Measurements from ENCODE around the gene TNFRSF1B.

Gene TNFRSF1B

DNA sequence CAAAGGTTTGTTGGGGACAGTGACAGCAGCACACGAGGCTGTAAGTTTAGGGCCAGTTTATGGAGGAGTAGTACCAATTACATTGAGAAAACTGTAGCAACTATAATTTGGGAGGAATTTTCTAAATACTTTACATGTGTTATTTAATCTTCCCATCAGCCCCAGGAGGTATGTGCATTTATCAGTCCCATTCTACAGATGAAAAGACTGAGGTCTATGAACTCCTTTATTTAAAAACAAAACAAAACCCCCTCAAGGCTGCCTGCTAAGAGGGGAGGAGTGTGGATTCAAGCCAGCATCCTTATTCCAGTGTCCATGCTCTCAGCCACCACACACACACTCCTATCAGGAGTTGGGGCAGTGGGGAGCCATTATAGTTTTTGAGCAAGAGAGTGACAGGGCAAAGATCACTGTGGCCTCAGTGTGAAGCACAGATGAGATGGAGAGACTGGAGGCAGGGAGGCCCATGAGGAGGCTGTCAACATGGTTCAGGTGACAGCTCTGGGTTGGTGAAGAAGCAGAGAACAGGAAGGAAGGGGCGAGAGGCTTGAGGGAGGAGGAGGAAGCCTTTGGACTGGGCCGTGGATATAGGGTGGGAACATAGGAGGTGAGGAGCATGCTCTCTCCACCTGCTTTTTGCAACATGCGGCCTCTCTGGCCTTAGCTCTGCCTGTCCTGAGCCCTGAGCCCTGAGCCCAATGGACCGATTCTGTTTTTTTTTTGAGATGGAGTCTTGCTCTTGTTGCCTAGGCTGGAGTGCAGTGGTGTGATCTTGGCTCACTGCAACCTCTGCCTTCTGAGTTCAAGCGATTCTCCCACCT lies 9.7 kb downstream of the TNFRSF1B start:
- no peak for DNase-seq (ENCODE audit: low spot score)

DNA sequence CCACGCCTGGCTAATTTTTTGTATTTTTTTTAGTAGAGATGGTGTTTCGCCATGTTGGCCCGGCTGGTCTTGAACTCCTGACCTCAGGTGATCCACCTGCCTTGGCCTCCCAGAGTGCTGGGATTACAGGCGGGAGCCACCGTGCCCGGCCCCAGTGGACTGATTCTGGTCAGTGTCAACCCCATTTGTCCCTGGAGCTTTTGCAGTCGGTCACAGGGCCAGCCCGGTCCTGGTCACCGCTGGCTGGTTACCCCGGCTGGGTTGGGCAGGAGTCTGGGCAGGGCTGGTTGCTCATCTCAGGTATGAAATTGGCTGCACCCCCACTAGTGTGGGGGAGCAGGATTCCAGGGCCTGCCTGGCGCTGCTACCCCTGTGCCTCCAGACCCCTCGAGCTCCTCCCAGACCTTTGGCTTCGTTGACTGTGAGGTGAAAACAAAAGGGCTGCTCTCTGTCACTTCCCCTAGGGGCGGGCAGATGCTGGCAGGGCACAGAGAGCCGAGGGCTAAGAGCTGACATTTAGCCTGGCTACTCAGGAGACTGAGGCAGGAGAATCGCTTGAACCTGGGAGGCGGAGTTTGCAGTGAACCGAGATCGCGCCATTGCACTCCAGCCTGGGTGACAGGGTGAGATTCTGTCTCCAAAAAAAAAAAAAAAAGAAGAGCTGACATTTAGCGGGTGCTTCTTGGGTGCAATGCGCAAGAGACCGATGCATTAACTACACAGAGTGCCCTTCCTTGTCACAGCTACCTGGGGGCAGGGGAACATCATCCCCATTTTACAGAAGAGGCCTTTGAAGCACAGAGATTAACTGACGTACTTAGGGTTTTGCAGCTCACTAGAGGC lies 10.6 kb downstream of the TNFRSF1B start:
- no peak for DNase-seq (ENCODE audit: low spot score)

DNA sequence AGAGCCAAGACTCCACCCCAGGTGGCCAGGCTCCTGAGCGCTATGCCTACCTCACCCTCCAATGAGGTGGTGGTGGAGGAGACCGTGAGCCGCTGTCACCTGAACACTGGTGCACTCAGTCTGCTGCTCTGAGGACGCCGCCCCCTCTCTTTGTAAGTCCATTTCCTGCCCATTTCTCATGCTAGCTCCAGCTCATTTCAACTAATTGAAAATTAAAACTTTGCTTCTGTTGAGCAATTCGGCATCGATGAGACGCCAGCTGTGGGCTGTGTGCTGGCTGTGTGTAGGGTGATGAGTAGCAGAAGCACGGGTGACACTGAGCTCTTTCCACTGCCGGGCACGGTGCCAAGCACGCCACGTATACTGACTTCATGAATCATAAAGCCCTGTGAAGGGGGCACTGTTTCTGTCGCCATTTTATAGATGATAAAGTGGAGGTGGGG lies 11.2 kb downstream of the TNFRSF1B start:
- DNase-seq (ENCODE audit: low spot score): no peak

GRCh38 chr1:12178511-12178910 lies 11.7 kb downstream of the TNFRSF1B start:
- no peak for DNase-seq (ENCODE audit: low spot score)

DNA sequence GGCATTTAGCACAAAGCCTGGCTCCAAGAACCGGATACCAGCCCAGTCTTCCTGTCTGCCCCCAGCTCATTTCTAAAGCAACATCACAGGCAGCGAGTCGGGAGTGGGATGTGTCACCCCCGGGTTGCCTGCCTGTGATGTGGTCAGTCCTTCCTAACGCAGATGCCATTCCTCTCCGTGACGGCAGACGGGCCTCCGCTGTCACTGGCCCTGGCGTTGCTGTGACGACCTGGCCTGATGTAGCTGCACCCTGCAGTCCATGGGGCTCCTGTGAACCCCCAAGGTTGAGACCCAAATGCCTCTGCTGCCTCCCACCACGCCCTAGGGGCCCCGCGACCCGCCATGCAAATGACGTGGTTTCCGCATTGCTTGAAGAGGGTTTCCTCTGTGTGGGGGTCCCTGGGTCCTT lies 12.3 kb downstream of the TNFRSF1B start:
- DNase-seq (ENCODE audit: low spot score): no peak

GRCh38 chr1:12179676-12180075 lies 12.9 kb downstream of the TNFRSF1B start:
- no peak for DNase-seq (ENCODE audit: low spot score)

DNA sequence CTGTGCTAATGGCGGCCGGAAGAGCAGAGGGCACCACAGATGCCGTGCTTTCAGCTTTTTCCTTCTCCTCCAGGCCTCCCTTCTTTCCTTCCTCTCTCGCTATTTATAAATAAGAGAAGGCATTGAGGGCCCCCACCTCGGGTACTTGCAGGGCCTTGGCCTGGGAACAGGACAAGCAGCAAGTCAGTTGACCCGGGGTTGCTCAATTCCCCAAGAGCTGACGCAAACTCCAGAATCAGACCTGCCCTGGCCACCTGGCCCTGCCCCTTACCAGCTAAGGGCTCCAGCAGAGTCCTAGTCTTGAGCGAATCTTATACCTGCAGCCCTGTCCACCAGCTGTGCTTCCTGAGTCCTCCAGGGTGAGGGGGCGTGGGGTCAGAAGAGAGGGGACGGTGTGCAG lies 13.5 kb downstream of the TNFRSF1B start:
- DNase-seq (ENCODE audit: low spot score): no peak

- DNase-seq (ENCODE audit: low spot score): no peak
These were observed 14.1 kb downstream of the TNFRSF1B start for GRCh38 chr1:12180903-12181302.

DNA sequence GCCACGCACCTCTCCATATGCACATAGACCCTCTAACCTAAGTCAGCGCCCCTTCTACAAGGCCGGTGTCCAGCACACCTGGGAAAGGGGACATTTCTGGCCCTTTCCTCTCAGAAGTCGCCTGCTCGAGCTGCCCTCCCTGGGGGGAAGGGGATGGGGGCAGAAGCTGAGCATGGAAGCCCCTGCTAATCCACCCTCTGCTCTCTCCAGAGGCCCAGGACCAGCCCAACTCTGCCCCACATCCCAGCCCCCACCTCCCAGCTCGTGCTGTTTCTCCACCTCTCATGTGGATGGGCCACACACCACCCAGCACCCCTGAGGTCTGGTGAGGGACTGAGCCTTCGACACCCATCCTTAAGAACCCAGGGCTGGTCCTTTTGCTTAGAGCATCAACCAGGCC lies 14.8 kb downstream of the TNFRSF1B start:
- no peak for DNase-seq (ENCODE audit: low spot score)

GRCh38 chr1:12182410-12182984 lies 15.7 kb downstream of the TNFRSF1B start:
- no peak for DNase-seq (ENCODE audit: low spot score)

GRCh38 chr1:12183095-12183794 lies 16.5 kb downstream of the TNFRSF1B start:
- DNase-seq (ENCODE audit: low spot score): no peak

GRCh38 chr1:12184008-12184681 lies 17.4 kb downstream of the TNFRSF1B start:
- peak; percentile 73 for DNase-seq (ENCODE audit: low spot score)

DNA sequence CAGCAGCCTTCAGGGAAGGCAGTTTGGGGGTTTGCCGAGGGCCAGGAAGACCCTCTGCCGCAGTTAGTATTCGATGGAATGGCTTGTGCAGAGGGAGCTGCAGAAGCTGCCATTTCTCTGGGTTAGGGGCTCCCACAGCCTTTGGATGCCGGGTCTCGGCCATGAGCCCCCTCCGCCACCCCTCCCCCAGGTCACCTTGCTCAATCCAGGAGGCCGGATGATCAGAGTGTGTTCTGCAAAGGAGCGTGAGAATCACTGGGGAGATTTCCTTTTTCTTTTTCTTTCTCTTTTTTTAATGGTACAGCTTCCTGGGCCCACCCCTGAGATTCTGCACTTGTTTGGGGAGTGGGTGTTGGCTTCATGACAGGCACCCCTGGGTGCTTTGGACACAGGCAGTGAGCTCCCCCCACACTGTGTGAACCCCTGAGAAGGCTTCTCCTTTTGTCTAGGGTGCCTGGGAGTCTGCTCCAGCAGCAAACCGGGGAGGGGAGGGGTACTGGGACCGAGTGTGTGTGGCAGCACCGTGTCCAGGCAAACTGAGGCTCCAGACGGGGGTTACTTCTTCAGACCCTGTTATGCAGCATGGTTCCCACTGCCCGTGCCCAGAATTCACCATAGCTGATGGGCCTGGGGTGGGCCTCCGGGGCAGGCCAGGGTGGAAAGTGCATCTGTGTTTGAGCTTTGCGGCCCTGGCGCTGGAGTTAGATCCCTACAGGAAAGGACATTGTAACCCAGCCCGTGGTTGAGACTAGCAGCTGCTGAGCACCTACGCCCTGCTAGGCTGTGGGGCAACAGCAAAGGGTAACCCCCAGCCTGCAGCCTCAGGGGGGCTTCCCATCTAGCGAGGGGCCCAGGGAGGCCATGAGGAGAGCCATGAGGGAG lies 18.5 kb downstream of the TNFRSF1B start:
- no peak for DNase-seq (ENCODE audit: low spot score)

GRCh38 chr1:12185918-12186678 lies 19.3 kb downstream of the TNFRSF1B start:
- DNase-seq (ENCODE audit: low spot score): no peak

DNA sequence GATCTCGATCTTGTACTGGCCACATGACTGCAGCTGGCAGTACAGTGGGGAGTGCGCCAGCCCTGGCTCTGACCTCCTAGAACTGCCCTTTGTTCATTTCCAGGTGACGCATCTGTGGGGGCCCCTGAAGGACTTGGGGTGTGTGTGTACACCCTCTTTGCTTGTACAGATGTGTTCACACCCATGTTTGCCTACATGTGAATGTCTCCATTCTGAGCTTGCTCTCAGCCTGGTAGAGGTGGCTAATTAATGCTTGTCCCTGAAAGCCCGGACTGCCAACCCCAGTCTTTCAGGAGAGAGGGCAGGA lies 19.8 kb downstream of the TNFRSF1B start:
- DNase-seq (ENCODE audit: low spot score): no peak

- no peak for DNase-seq (ENCODE audit: low spot score)
These were observed 21.3 kb downstream of the TNFRSF1B start for GRCh38 chr1:12188115-12188514.

GRCh38 chr1:12188657-12189327 lies 22.0 kb downstream of the TNFRSF1B start:
- DNase-seq (ENCODE audit: low spot score): no peak

DNA sequence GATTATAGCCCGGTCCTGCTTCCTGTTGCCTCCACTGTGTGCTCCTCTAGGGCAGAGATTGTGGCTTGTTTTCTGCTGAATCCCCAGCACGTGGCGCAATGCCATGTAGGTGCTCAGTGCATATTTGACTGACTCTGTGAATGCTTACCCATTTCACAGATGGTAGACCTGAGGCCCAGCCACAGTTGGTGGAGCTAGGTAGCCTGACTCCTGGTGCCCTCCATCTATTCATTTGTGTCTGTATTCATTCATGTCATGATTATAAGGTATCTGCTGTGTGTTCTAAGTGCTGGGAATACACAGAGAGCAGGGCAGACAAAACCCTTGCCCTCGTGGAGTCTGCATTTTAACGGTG lies 22.5 kb downstream of the TNFRSF1B start:
- no peak for DNase-seq (ENCODE audit: low spot score)

DNA sequence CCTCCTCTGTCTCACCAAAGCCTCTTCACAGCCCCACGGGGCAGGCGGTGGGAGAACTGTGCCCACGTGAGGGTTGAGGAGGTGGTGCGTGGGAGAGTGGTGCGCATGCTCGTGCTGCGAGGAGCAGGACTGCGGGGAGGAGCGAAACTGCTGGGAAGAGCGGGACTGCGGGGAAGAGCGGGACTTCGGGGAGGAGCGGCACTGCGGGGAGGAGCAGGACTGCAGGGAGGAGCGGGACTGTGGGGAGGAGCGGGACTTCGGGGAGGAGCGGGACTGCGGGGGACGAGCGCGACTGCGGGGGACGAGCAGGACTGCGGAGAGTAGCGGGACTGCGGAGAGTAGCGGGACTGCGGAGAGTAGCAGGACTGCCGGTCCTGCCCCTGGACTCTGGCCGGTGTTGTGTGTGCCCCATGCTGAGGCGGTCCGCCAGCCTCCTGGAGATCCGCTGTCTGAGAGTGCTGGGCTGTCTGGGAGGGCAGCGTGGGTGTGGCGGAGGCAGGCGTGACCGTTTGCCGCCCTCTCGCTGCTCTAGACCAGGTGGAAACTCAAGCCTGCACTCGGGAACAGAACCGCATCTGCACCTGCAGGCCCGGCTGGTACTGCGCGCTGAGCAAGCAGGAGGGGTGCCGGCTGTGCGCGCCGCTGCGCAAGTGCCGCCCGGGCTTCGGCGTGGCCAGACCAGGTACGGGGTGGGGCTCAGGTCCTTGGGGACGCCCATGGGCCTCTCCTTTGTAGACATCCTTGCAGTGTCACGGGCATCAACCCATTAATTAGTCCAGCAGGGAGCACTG lies 24.6 kb downstream of the TNFRSF1B start:
- no peak for DNase-seq (ENCODE audit: low spot score)

Data from left forelimb (tissue), 1 donor.